HUES48 (cell line): ENCODE measurements around the gene VRK1.

ENCODE experiments used
- H3K27ac ChIP-seq: one replicate; pipeline ENCODE4 v1.7.0; 2013; ENCODE audit warnings: low read depth, low read length, inconsistent platforms
- H3K27me3 ChIP-seq: 2 replicates; pipeline ENCODE4 v1.6.1; 2013; ENCODE audit warnings: mild to moderate bottlenecking, low read length; ENCODE audit not compliant: control insufficient read depth, insufficient read depth
- H3K36me3 ChIP-seq: 2 replicates; pipeline ENCODE4 v1.6.1; 2013; ENCODE audit warnings: low read length; ENCODE audit not compliant: control insufficient read depth, insufficient read depth
- H3K4me1 ChIP-seq: 2 replicates; pipeline ENCODE4 v1.6.1; 2013; ENCODE audit warnings: mild to moderate bottlenecking, low read length; ENCODE audit not compliant: control insufficient read depth, insufficient read depth
- H3K4me3 ChIP-seq: 2 replicates; pipeline ENCODE4 v1.5.1; 2013; ENCODE audit warnings: mild to moderate bottlenecking, low read depth, low read length
- H3K9ac ChIP-seq: 2 replicates; pipeline ENCODE4 v1.6.1; 2013; ENCODE audit warnings: mild to moderate bottlenecking, low read depth, low read length, moderate library complexity
- H3K9me3 ChIP-seq: 2 replicates; pipeline ENCODE4 v1.6.1; 2013; ENCODE audit warnings: low read length; ENCODE audit not compliant: control insufficient read depth, insufficient read depth

VRK1 gene

GRCh38 chr14:96902004-96902403, 104.8 kb downstream of the VRK1 start:
- Histone ChIP-seq H3K27me3 (no peaks in the 10 kb centered on the region), H3K4me1 (peaks cover 6% of the 10 kb centered on the region), H3K36me3 (no peaks in the 10 kb centered on the region), H3K9ac (no peak overlapping the region), H3K27ac (no peak overlapping the region), H3K4me3 (no peak overlapping the region), H3K9me3 (no peaks in the 10 kb centered on the region)

GRCh38 chr14:96903444-96904023, 106.4 kb downstream of the VRK1 start:
- H3K9me3 ChIP-seq, result no peaks in the 10 kb centered on the region
- H3K27ac ChIP-seq, result no peak overlapping the region
- H3K4me1 ChIP-seq, result peaks cover 6% of the 10 kb centered on the region
- H3K9ac ChIP-seq, result no peak overlapping the region
- H3K4me3 ChIP-seq, result no peak overlapping the region
- no peaks in the 10 kb centered on the region for H3K27me3 ChIP-seq
- no peaks in the 10 kb centered on the region for H3K36me3 ChIP-seq

GRCh38 chr14:96904201-96904600, 107.0 kb downstream of the VRK1 start:
- no peaks in the 10 kb centered on the region for H3K9me3 ChIP-seq
- H3K9ac ChIP-seq, result no peak overlapping the region
- no peak overlapping the region for H3K27ac ChIP-seq

GRCh38 chr14:96905065-96905464, 107.9 kb downstream of the VRK1 start:
- Histone ChIP-seq H3K27me3 (no peaks in the 10 kb centered on the region), H3K27ac (no peak overlapping the region), H3K4me3 (no peak overlapping the region), H3K9ac (no peak overlapping the region), H3K36me3 (no peaks in the 10 kb centered on the region), H3K4me1 (peaks cover 6% of the 10 kb centered on the region), H3K9me3 (no peaks in the 10 kb centered on the region)

More at GRCh38 chr14:96904201-96904600, 107.0 kb downstream of the VRK1 start:
- no peak overlapping the region for H3K4me3 ChIP-seq
- no peaks in the 10 kb centered on the region for H3K36me3 ChIP-seq
- H3K27me3 ChIP-seq, result no peaks in the 10 kb centered on the region
- peaks cover 6% of the 10 kb centered on the region for H3K4me1 ChIP-seq

GRCh38 chr14:96905825-96906224, 108.6 kb downstream of the VRK1 start:
- Histone ChIP-seq H3K36me3 (no peaks in the 10 kb centered on the region), H3K9ac (no peak overlapping the region), H3K27ac (no peak overlapping the region), H3K4me3 (no peak overlapping the region), H3K4me1 (peaks cover 6% of the 10 kb centered on the region), H3K9me3 (no peaks in the 10 kb centered on the region), H3K27me3 (no peaks in the 10 kb centered on the region)

GRCh38 chr14:96906434-96906833, 109.3 kb downstream of the VRK1 start:
- H3K36me3 ChIP-seq, result no peaks in the 10 kb centered on the region
- peaks cover 6% of the 10 kb centered on the region for H3K4me1 ChIP-seq
- H3K27me3 ChIP-seq, result no peaks in the 10 kb centered on the region
- no peak overlapping the region for H3K27ac ChIP-seq
- H3K9ac ChIP-seq, result no peak overlapping the region
- H3K9me3 ChIP-seq, result no peaks in the 10 kb centered on the region
- H3K4me3 ChIP-seq, result no peak overlapping the region

- no peak overlapping the region for H3K4me3 ChIP-seq
- no peaks in the 10 kb centered on the region for H3K9me3 ChIP-seq
- H3K36me3 ChIP-seq, result no peaks in the 10 kb centered on the region
- H3K27me3 ChIP-seq, result no peaks in the 10 kb centered on the region
- no peak overlapping the region for H3K9ac ChIP-seq
- H3K27ac ChIP-seq, result no peak overlapping the region
- no peaks in the 10 kb centered on the region for H3K4me1 ChIP-seq
These were observed 112.7 kb downstream of the VRK1 start for GRCh38 chr14:96909841-96910364.

GRCh38 chr14:96911499-96912149, 114.4 kb downstream of the VRK1 start:
- H3K36me3 ChIP-seq, result no peaks in the 10 kb centered on the region
- H3K4me3 ChIP-seq, result no peak overlapping the region
- no peaks in the 10 kb centered on the region for H3K4me1 ChIP-seq
- no peaks in the 10 kb centered on the region for H3K9me3 ChIP-seq
- no peaks in the 10 kb centered on the region for H3K27me3 ChIP-seq
- H3K27ac ChIP-seq, result no peak overlapping the region
- H3K9ac ChIP-seq, result no peak overlapping the region

- Histone ChIP-seq H3K36me3 (no peaks in the 10 kb centered on the region), H3K27ac (no peak overlapping the region), H3K4me1 (no peaks in the 10 kb centered on the region), H3K9me3 (no peaks in the 10 kb centered on the region), H3K27me3 (no peaks in the 10 kb centered on the region), H3K4me3 (no peak overlapping the region), H3K9ac (no peak overlapping the region)
These were observed 117.5 kb downstream of the VRK1 start for GRCh38 chr14:96914571-96915128.

GRCh38 chr14:96915478-96915877, 118.3 kb downstream of the VRK1 start:
- Histone ChIP-seq H3K4me1 (no peaks in the 10 kb centered on the region), H3K9me3 (no peaks in the 10 kb centered on the region), H3K4me3 (no peak overlapping the region)

GRCh38 chr14:96916751-96917150, 119.6 kb downstream of the VRK1 start:
- Histone ChIP-seq H3K27ac (no peak overlapping the region), H3K4me3 (no peak overlapping the region), H3K9ac (no peak overlapping the region), H3K36me3 (no peaks in the 10 kb centered on the region), H3K9me3 (no peaks in the 10 kb centered on the region), H3K4me1 (no peaks in the 10 kb centered on the region), H3K27me3 (no peaks in the 10 kb centered on the region)

More at GRCh38 chr14:96915478-96915877, 118.3 kb downstream of the VRK1 start:
- Histone ChIP-seq H3K27me3 (no peaks in the 10 kb centered on the region), H3K27ac (no peak overlapping the region), H3K36me3 (no peaks in the 10 kb centered on the region), H3K9ac (no peak overlapping the region)
